Endothelial cell of umbilical vein (primary cell): ENCODE results near the gene KY. TPM values are rescaled to one million over a fixed set of nuclear protein-coding genes. Genes with fewer than 3 reads are reported as not detected.
"Not testable (repeated sequence)": the region's sequence is repeated elsewhere in the genome, so short reads cannot be mapped to it uniquely, and the experiment has no call there.

Experiments
- BruUV-seq: library from RNA; stranded (reverse); fragments of 400-500 nt; replicated peaks from 2 replicates; lab custom pipeline; 2021; lab: Mats Ljungman, UMichigan
- CTCF ChIA-PET: fragments of 300-600, 350-600 bp; sonication (Branson Sonifier 250); formaldehyde crosslinking; loops from one replicate; lab custom pipeline; 2021; ENCODE audit warnings: antibody characterized with exemption, inconsistent platforms; lab: Charles Lee
- POLR2A ChIA-PET: fragments of 300-600, 350-600 bp; sonication (Branson Sonifier 250); formaldehyde crosslinking; loops from one replicate; lab custom pipeline; 2021; ENCODE audit warnings: antibody characterized with exemption, inconsistent platforms; lab: Charles Lee
- DNase-seq: peaks from one replicate; pipeline ENCODE4 v3.0.0-alpha.2; 2011; ENCODE audit warnings: low read depth, low spot score
- FAIRE-seq: peaks from 2 replicates; lab custom pipeline; 2011; peaks lifted over from hg19 to GRCh38; lab: Jason Lieb, UNC
- H2AFZ ChIP-seq: 2 replicates; pipeline ENCODE4 v1.6.0; 2012; ENCODE audit warnings: low read depth, low read length, control low read depth, inconsistent platforms
- H3K27ac ChIP-seq: 2 replicates; pipeline ENCODE4 v1.5.1; 2011; ENCODE audit warnings: low read depth, mild to moderate bottlenecking, control low read depth, low read length, moderate library complexity; ENCODE audit not compliant: insufficient read depth
- H3K27me3 ChIP-seq, 2 experiments: 2 replicates each; pipeline versions ENCODE4 v1.6.0 to v1.6.1; 2011; ENCODE audit warnings: low read length in 2 of 2, mixed read lengths in 1 of 2; ENCODE audit not compliant: control insufficient read depth in 2 of 2, insufficient read depth in 2 of 2
- H3K36me3 ChIP-seq, 2 experiments: 2 replicates in 1 of 2; 3 replicates in 1 of 2; pipeline ENCODE4 v1.5.1; 2011; ENCODE audit warnings: low read length in 2 of 2, mild to moderate bottlenecking in 1 of 2, moderate library complexity in 1 of 2; ENCODE audit not compliant: control insufficient read depth in 2 of 2, insufficient read depth in 2 of 2; ENCODE audit errors: extremely low read depth in 1 of 2
- H3K4me1 ChIP-seq: 3 replicates; pipeline ENCODE4 v1.5.1; 2011; ENCODE audit warnings: mild to moderate bottlenecking, low read length; ENCODE audit not compliant: control insufficient read depth, insufficient read depth; ENCODE audit errors: extremely low read depth
- H3K4me2 ChIP-seq: 2 replicates; pipeline ENCODE4 v1.6.1; 2011; ENCODE audit warnings: low read length, control low read depth, mixed read lengths; ENCODE audit not compliant: insufficient read depth
- H3K4me3 ChIP-seq, 3 experiments: fragments of 200-600 bp in 1 of 3; sonication (generic), shearing (Covaris generic) in 1 of 3; replicated peaks in 1 of 3; 2 replicates each; pipeline ENCODE4 v1.5.1; 2011 to 2016; ENCODE audit warnings: control low read depth in 3 of 3, low read length in 3 of 3, mild to moderate bottlenecking in 2 of 3, inconsistent platforms in 1 of 3, low read depth in 1 of 3, moderate library complexity in 1 of 3; ENCODE audit not compliant: insufficient read depth in 1 of 3
- H3K79me2 ChIP-seq: 2 replicates; pipeline ENCODE4 v1.6.0; 2012; ENCODE audit warnings: low read length, inconsistent platforms; ENCODE audit not compliant: control insufficient read depth, insufficient read depth
- H3K9ac ChIP-seq: replicated peaks from 2 replicates; pipeline ENCODE3; 2011; ENCODE audit warnings: low read length, control low read depth; ENCODE audit not compliant: insufficient read depth; ENCODE audit errors: extremely low read depth
- H3K9me1 ChIP-seq: replicated peaks from 3 replicates; pipeline ENCODE4 v1.6.0; 2011; ENCODE audit warnings: mild to moderate bottlenecking, low read length; ENCODE audit not compliant: control insufficient read depth, insufficient read depth; ENCODE audit errors: extremely low read depth
- H3K9me3 ChIP-seq: replicated peaks from 2 replicates; pipeline ENCODE4 v1.5.1; 2012; ENCODE audit warnings: low read length, inconsistent platforms; ENCODE audit not compliant: control insufficient read depth, insufficient read depth
- H4K20me1 ChIP-seq: replicated peaks from 2 replicates; pipeline ENCODE3; 2011; ENCODE audit warnings: mild to moderate bottlenecking, low read length; ENCODE audit not compliant: control insufficient read depth, insufficient read depth; ENCODE audit errors: extremely low read depth
- FOS ChIP-seq: IDR thresholded peaks from 2 replicates; pipeline ENCODE4 v1.6.1; 2011; ENCODE audit warnings: mild to moderate bottlenecking, low read length, moderate library complexity, borderline replicate concordance; ENCODE audit not compliant: insufficient read depth
- GATA2 ChIP-seq: IDR thresholded peaks from 2 replicates; pipeline ENCODE4 v1.7.0; 2011; ENCODE audit warnings: low read depth, mild to moderate bottlenecking, moderate library complexity, mixed read lengths, low read length; ENCODE audit not compliant: insufficient read length, insufficient read depth
- MAX ChIP-seq: IDR thresholded peaks from 2 replicates; pipeline ENCODE4 v1.6.1; 2011; ENCODE audit not compliant: insufficient read depth, insufficient read length
- dilution Hi-C: fragments of 300-500 bp; cut with MboI; formaldehyde crosslinking; loops from one replicate; pipeline ENCODE4 v1.15.0; 2019; ENCODE audit warnings: low sequenced_read_pairs; ENCODE audit not compliant: extremely low pct_ligation_motif_present
- intact Hi-C: fragments of 100-400 bp; cut with micrococcal nuclease; formaldehyde crosslinking; loops from one replicate; pipeline ENCODE4 v1.10.0; 2022
- polyA plus RNA-seq, 4 experiments: library from polyadenylated mRNA; depleted of rRNA in 3 of 4; stranded (reverse) in 3 of 4; unstranded in 1 of 4; fragments of >200 nt; gene quantifications; 2 replicates each; pipeline versions ENCODE4 v1.2.1 to v1.2.3, GENCODE V29; 2011 to 2012; ENCODE audit warnings: missing spikeins in 1 of 4
- total RNA-seq: library from RNA; stranded (reverse); gene quantifications from 2 replicates; pipeline ENCODE4 v1.2.3, GENCODE V29; 2021

The KY gene
- total and polyA plus RNA-seq, 2 donors (not counting 3 experiments of a cell fraction or from before 2014, with no cell fraction given), result not detected

- TF ChIP-seq MAX, result no peak
- TF ChIP-seq GATA2, result no peak
- no peak for TF ChIP-seq FOS
- Histone ChIP-seq H3K9ac (no peak overlapping the region), H3K9me1 (no peaks in the 10 kb centered on the region), H3K27ac (no peak overlapping the region), H3K4me2 (no peak overlapping the region), H3K4me1 (no peaks in the 10 kb centered on the region), H2AFZ (no peak overlapping the region), H4K20me1 (no peaks in the 10 kb centered on the region), H3K27me3 (no peaks in the 10 kb centered on the region), H3K4me3 (no peak overlapping the region), H3K9me3 (no peaks in the 10 kb centered on the region), H3K79me2 (no peaks in the 10 kb centered on the region), H3K36me3 (no peaks in the 10 kb centered on the region)
- DNase-seq (no peak), FAIRE-seq (no peak)
- POLR2A ChIA-PET, result no interaction called here
- dilution Hi-C loops, result no loop called here
- CTCF ChIA-PET, result interaction anchor here (1.6 kb wide), 1 partner anchor 8 kb away, joined by 3 read pairs; no protein-coding TSS in a partner anchor
- no TSS peak for BruUV-seq
- intact Hi-C loops, result no loop called here
Measured at GRCh38 chr3:134576426-134576825, 74.4 kb downstream of the KY start.

- H3K4me2 ChIP-seq, H3K79me2 ChIP-seq, BruUV-seq, CTCF ChIA-PET, DNase-seq, POLR2A ChIA-PET, H3K36me3 ChIP-seq, H3K4me3 ChIP-seq, dilution Hi-C loops, H3K9me3 ChIP-seq, intact Hi-C loops, H3K9ac ChIP-seq, H3K4me1 ChIP-seq, H3K27ac ChIP-seq, FAIRE-seq, H3K9me1 ChIP-seq, H2AFZ ChIP-seq, H3K27me3 ChIP-seq, H4K20me1 ChIP-seq: not testable (repeated sequence)
Measured at GRCh38 chr3:134569899-134570298, 80.9 kb downstream of the KY start.
